K562 (cell line): Measurements from ENCODE around the gene MKNK1. TPM values are rescaled to one million over a fixed set of nuclear protein-coding genes. Genes with fewer than 3 reads are reported as not detected.

Experiments used
- E2F4 ChIP-seq: sonication (generic); formaldehyde crosslinking; IDR thresholded peaks from 2 replicates; pipeline ENCODE4 v1.8.0; 2022; ENCODE audit warnings: mild to moderate bottlenecking, low read depth, missing genetic modification reagents
- HMGN3 ChIP-seq: IDR thresholded peaks from 2 replicates; pipeline ENCODE4 v1.6.1; 2011; ENCODE audit warnings: borderline replicate concordance, low read depth, mild to moderate bottlenecking, mixed read lengths, low read length; ENCODE audit not compliant: insufficient read length; ENCODE audit errors: extremely low read depth
- JUN ChIP-seq, 2 experiments: sonication (generic) in 1 of 2; formaldehyde crosslinking in 1 of 2; IDR thresholded peaks; 2 replicates each; pipeline versions ENCODE4 v1.6.1 to v1.8.0; 2012 to 2022; ENCODE audit warnings: borderline replicate concordance in 2 of 2, mild to moderate bottlenecking in 2 of 2, improper control_type of control experiment in 1 of 2, low read depth in 1 of 2, low read length in 1 of 2, missing genetic modification reagents in 1 of 2
- NFE2 ChIP-seq: IDR thresholded peaks from 2 replicates; pipeline ENCODE4 v1.6.1; 2014; ENCODE audit warnings: antibody characterized with exemption, low read depth
- NONO ChIP-seq, 2 experiments: fragments of 200-400 bp in 1 of 2; fragments of 450-650 bp in 1 of 2; formaldehyde crosslinking in 1 of 2; IDR thresholded peaks; 2 replicates each; pipeline ENCODE4 v1.6.1; 2017; ENCODE audit warnings: low read depth in 2 of 2, mild to moderate bottlenecking in 2 of 2, moderate library complexity in 2 of 2, low read length in 1 of 2
- SMARCA4 ChIP-seq: fragments of 450-650 bp; IDR thresholded peaks from 2 replicates; pipeline ENCODE4 v1.6.1; 2016
- SREBF2 ChIP-seq: sonication (generic); formaldehyde crosslinking; IDR thresholded peaks from 2 replicates; pipeline ENCODE4 v1.4.0; 2020; ENCODE audit warnings: mild to moderate bottlenecking, missing genetic modification reagents
- WHSC1 ChIP-seq: IDR thresholded peaks from one replicate; pipeline ENCODE4 v1.6.1; 2012; ENCODE audit warnings: low read length, control low read depth, inconsistent platforms
- ZFP91 ChIP-seq: sonication (generic); formaldehyde crosslinking; IDR thresholded peaks from 2 replicates; pipeline ENCODE4 v1.8.0; 2022; ENCODE audit warnings: mild to moderate bottlenecking, missing genetic modification reagents
- ZNF75A ChIP-seq: fragments of 450-650 bp; formaldehyde crosslinking; IDR thresholded peaks from 2 replicates; pipeline ENCODE4 v1.4.0; 2020; ENCODE audit warnings: mild to moderate bottlenecking
- polyA plus RNA-seq, 8 experiments: library from polyadenylated mRNA; depleted of rRNA in 4 of 8; stranded (reverse) in 5 of 8; unstranded in 3 of 8; fragments of >200 nt; fragmentation: Nextera tagmentation in 2 of 8; fragmentation: Illumina TruSeq in 1 of 8; extraction: Ambion mirVana in 2 of 8; extraction: Trizol in 1 of 8; gene quantifications; 2 replicates each; pipeline versions ENCODE4 v1.2.1 to v1.2.3, GENCODE V29; 2011 to 2014; ENCODE audit warnings: inconsistent platforms in 1 of 8, missing spikeins in 1 of 8
- total RNA-seq, 7 experiments: library from RNA; depleted of rRNA in 6 of 7; stranded (reverse); fragments of >200 nt in 6 of 7; fragmentation: Illumina TruSeq in 2 of 7; extraction: Trizol in 2 of 7; gene quantifications; 2 replicates each; pipeline versions ENCODE4 v1.2.1 to v1.2.3, GENCODE V29; 2011 to 2021; ENCODE audit warnings: low replicate concordance in 1 of 7
- TF ChIP-seq, protein P1 (sequence below): sonication (generic); formaldehyde crosslinking; IDR thresholded peaks from 2 replicates; pipeline ENCODE4 v1.8.1; 2023; ENCODE audit warnings: missing genetic modification reagents, mild to moderate bottlenecking, borderline replicate concordance
- TF ChIP-seq, protein P2 (sequence below): sonication (generic); formaldehyde crosslinking; IDR thresholded peaks from 2 replicates; pipeline ENCODE4 v1.8.0; 2022; ENCODE audit warnings: missing genetic modification reagents, mild to moderate bottlenecking, moderate library complexity, borderline replicate concordance
- TF ChIP-seq, protein P3 (sequence below): fragments of 450-650 bp; IDR thresholded peaks from 2 replicates; pipeline ENCODE4 v1.7.1; 2018; ENCODE audit warnings: mild to moderate bottlenecking, low read depth; ENCODE audit not compliant: partially characterized antibody

Gene MKNK1
- total and polyA plus RNA-seq, 9 of the 15 experiments (the other 6 are each of a cell fraction or from before 2014, with no cell fraction given) = 27.7 to 51.3 (median 43.7) TPM

GRCh38 chr1:46527474-46528296 is 76.4 kb downstream of the MKNK1 start (continued):
- TF ChIP-seq JUN (IDR thresholded peaks at IDR 0.05; ENCODE audit: borderline replicate concordance, low read depth, low read length) (peak; percentile 98), JUN (CRISPR knock-in tag; IDR thresholded peaks at IDR 0.05; ENCODE audit: borderline replicate concordance) (peak; percentile 52; the same call in 1 of the 2 replicates), SREBF2 (no peak), ZNF75A (CRISPR knock-in tag) (no peak), SMARCA4 (peak; percentile 74; the same call in 1 of the 2 replicates), WHSC1 (no peak), NONO (IDR thresholded peaks at IDR 0.05; ENCODE audit: low read depth in 2 of 2, low read length in 1 of 2) (peak in 1 of 2 experiments; percentile 78; a peak in 2 of 4 replicates), HMGN3 (peak; percentile 45), NFE2 (0 out of 2 replicates have a peak, but pooled peaks have one; percentile 20), ZFP91 (CRISPR knock-in tag) (0 out of 2 replicates have a peak, but pooled peaks have one; percentile 59), E2F4 (CRISPR knock-in tag) (0 out of 2 replicates have a peak, but pooled peaks have one; percentile 36)
- TF ChIP-seq, protein P1, sequence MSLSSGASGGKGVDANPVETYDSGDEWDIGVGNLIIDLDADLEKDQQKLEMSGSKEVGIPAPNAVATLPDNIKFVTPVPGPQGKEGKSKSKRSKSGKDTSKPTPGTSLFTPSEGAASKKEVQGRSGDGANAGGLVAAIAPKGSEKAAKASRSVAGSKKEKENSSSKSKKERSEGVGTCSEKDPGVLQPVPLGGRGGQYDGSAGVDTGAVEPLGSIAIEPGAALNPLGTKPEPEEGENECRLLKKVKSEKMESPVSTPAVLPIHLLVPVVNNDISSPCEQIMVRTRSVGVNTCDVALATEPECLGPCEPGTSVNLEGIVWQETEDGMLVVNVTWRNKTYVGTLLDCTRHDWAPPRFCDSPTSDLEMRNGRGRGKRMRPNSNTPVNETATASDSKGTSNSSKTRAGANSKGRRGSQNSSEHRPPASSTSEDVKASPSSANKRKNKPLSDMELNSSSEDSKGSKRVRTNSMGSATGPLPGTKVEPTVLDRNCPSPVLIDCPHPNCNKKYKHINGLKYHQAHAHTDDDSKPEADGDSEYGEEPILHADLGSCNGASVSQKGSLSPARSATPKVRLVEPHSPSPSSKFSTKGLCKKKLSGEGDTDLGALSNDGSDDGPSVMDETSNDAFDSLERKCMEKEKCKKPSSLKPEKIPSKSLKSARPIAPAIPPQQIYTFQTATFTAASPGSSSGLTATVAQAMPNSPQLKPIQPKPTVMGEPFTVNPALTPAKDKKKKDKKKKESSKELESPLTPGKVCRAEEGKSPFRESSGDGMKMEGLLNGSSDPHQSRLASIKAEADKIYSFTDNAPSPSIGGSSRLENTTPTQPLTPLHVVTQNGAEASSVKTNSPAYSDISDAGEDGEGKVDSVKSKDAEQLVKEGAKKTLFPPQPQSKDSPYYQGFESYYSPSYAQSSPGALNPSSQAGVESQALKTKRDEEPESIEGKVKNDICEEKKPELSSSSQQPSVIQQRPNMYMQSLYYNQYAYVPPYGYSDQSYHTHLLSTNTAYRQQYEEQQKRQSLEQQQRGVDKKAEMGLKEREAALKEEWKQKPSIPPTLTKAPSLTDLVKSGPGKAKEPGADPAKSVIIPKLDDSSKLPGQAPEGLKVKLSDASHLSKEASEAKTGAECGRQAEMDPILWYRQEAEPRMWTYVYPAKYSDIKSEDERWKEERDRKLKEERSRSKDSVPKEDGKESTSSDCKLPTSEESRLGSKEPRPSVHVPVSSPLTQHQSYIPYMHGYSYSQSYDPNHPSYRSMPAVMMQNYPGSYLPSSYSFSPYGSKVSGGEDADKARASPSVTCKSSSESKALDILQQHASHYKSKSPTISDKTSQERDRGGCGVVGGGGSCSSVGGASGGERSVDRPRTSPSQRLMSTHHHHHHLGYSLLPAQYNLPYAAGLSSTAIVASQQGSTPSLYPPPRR (CRISPR knock-in tag) = no peak
- TF ChIP-seq, protein P2, sequence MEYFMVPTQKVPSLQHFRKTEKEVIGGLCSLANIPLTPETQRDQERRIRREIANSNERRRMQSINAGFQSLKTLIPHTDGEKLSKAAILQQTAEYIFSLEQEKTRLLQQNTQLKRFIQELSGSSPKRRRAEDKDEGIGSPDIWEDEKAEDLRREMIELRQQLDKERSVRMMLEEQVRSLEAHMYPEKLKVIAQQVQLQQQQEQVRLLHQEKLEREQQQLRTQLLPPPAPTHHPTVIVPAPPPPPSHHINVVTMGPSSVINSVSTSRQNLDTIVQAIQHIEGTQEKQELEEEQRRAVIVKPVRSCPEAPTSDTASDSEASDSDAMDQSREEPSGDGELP (CRISPR knock-in tag) = peak; percentile 72; the same call in 1 of the 2 replicates
- TF ChIP-seq, protein P3, sequence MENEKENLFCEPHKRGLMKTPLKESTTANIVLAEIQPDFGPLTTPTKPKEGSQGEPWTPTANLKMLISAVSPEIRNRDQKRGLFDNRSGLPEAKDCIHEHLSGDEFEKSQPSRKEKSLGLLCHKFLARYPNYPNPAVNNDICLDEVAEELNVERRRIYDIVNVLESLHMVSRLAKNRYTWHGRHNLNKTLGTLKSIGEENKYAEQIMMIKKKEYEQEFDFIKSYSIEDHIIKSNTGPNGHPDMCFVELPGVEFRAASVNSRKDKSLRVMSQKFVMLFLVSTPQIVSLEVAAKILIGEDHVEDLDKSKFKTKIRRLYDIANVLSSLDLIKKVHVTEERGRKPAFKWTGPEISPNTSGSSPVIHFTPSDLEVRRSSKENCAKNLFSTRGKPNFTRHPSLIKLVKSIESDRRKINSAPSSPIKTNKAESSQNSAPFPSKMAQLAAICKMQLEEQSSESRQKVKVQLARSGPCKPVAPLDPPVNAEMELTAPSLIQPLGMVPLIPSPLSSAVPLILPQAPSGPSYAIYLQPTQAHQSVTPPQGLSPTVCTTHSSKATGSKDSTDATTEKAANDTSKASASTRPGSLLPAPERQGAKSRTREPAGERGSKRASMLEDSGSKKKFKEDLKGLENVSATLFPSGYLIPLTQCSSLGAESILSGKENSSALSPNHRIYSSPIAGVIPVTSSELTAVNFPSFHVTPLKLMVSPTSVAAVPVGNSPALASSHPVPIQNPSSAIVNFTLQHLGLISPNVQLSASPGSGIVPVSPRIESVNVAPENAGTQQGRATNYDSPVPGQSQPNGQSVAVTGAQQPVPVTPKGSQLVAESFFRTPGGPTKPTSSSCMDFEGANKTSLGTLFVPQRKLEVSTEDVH = no peak
